Mucosa of rectum (tissue), 2 donors: ENCODE measurements around the gene RBL2.

Experiments used
- H3K27ac ChIP-seq, 2 donors: one replicate each; pipeline ENCODE4 v1.7.0; 2013; ENCODE audit warnings: inconsistent platforms in 2 of 2, low read depth in 2 of 2, low read length in 2 of 2
- H3K27me3 ChIP-seq, 2 donors: one replicate each; pipeline ENCODE4 v1.7.0; 2013; ENCODE audit warnings: low read length in 2 of 2; ENCODE audit not compliant: control insufficient read depth in 2 of 2, insufficient read depth in 2 of 2
- H3K36me3 ChIP-seq, 2 donors: one replicate each; pipeline ENCODE4 v1.7.0; 2013; ENCODE audit warnings: low read length in 2 of 2; ENCODE audit not compliant: control insufficient read depth in 2 of 2, insufficient read depth in 2 of 2
- H3K4me1 ChIP-seq, 2 donors: one replicate each; pipeline ENCODE4 v1.7.0; 2013; ENCODE audit warnings: low read length in 2 of 2, mild to moderate bottlenecking in 1 of 2; ENCODE audit not compliant: control insufficient read depth in 2 of 2, insufficient read depth in 2 of 2
- H3K4me3 ChIP-seq, 2 donors: one replicate each; pipeline ENCODE4 v1.7.0; 2013; ENCODE audit warnings: low read length in 2 of 2
- H3K9ac ChIP-seq, 2 donors: one replicate each; pipeline ENCODE4 v1.7.0; 2013; ENCODE audit warnings: low read length in 2 of 2, low read depth in 1 of 2, mild to moderate bottlenecking in 1 of 2
- H3K9me3 ChIP-seq, 2 donors: one replicate each; pipeline ENCODE4 v1.7.0; 2013; ENCODE audit warnings: low read length in 2 of 2; ENCODE audit not compliant: control insufficient read depth in 2 of 2
- donor health status: healthy.
- donor health status: Normal muscosa, but diverticular disease.

The RBL2 gene

DNA sequence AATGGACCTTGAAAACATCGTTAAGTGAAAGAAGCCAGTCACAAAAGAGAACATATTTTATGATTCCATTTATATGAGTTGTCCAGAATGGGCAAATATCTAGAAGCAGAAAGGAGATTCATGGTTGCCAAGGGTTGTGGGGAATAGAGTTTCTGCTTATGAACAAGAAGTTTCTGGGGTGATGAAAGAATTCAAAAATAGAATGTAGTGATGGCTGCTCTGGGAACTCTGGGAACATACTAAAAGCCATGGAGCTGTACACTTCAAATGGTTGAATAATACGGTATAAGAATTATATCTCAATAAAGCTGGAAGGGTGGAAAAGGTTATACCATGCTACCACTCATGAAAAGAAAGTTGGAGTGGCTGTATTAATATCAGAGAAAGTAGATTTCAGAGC, 50.3 kb downstream of the RBL2 start:
- H3K9ac ChIP-seq: no peak overlapping the region
- H3K36me3 ChIP-seq: peaks cover 60 to 76% of the 10 kb centered on the region in 2 donors
- H3K4me3 ChIP-seq: no peak overlapping the region
- no peaks in the 10 kb centered on the region for H3K27me3 ChIP-seq
- no peaks in the 10 kb centered on the region for H3K9me3 ChIP-seq
- H3K27ac ChIP-seq: no peak overlapping the region
- no peaks in the 10 kb centered on the region for H3K4me1 ChIP-seq

- Histone ChIP-seq H3K4me3 (no peak overlapping the region), H3K27me3 (no peaks in the 10 kb centered on the region), H3K36me3 (peaks cover 53 to 73% of the 10 kb centered on the region in 2 donors), H3K4me1 (no peaks in the 10 kb centered on the region), H3K9me3 (no peaks in the 10 kb centered on the region), H3K9ac (no peak overlapping the region), H3K27ac (no peak overlapping the region)
Observed at GRCh38 chr16:53486230-53486629, 52.0 kb downstream of the RBL2 start.

DNA sequence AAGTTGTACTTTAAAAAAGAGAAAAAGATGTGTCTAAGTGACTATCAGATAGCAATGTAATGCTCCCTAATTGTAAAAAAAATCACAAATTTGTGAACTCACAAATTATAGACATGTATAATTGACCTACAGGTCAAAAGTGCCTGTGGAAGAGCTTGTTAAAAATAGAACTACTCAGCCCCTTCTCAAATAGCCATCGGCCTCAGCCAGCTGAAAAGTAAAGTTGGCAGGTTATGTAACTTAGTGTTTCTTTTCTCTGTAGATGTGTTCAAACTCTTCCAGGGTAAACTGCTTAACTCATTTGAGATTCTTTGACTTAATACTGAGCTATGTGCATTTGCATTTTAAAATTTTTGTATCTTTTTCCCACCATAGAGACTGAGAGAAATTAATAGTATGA, 55.5 kb downstream of the RBL2 start:
- Histone ChIP-seq H3K27ac (no peak overlapping the region), H3K4me1 (no peaks in the 10 kb centered on the region), H3K9ac (no peak overlapping the region), H3K9me3 (no peaks in the 10 kb centered on the region), H3K4me3 (no peak overlapping the region), H3K27me3 (no peaks in the 10 kb centered on the region), H3K36me3 (peaks cover 57 to 73% of the 10 kb centered on the region in 2 donors)

GRCh38 chr16:53492503-53492902, 58.2 kb downstream of the RBL2 start:
- H3K36me3 ChIP-seq: peaks cover 62 to 79% of the 10 kb centered on the region in 2 donors
- no peaks in the 10 kb centered on the region for H3K27me3 ChIP-seq
- no peak overlapping the region for H3K4me3 ChIP-seq
- no peaks in the 10 kb centered on the region for H3K4me1 ChIP-seq
- H3K27ac ChIP-seq: no peak overlapping the region
- no peak overlapping the region for H3K9ac ChIP-seq
- H3K9me3 ChIP-seq: no peaks in the 10 kb centered on the region

DNA sequence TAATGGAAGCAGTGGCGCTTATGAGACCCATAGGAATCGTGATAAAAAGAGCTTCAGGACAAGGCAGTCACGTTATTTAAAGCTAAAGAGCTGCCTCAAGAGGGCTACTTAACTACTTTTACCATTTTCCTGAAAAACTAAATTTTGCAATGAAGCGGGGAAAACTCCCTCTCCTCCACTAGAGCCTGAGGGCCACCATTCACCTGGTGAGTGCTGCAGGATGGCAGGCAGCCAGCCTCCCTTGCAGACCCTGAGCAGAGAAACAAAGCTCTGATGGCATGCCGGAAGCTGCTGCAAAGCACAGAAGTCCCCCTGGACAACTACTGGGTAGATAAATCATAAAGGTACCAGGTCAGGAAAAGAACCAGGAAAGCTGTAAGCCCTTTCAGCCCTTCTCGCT, 60.4 kb downstream of the RBL2 start:
- Histone ChIP-seq H3K9me3 (no peaks in the 10 kb centered on the region), H3K9ac (no peak overlapping the region), H3K36me3 (peaks cover 53 to 71% of the 10 kb centered on the region in 2 donors), H3K27me3 (no peaks in the 10 kb centered on the region), H3K27ac (no peak overlapping the region), H3K4me3 (no peak overlapping the region), H3K4me1 (peaks cover 0 to 10% of the 10 kb centered on the region in 2 donors)

DNA sequence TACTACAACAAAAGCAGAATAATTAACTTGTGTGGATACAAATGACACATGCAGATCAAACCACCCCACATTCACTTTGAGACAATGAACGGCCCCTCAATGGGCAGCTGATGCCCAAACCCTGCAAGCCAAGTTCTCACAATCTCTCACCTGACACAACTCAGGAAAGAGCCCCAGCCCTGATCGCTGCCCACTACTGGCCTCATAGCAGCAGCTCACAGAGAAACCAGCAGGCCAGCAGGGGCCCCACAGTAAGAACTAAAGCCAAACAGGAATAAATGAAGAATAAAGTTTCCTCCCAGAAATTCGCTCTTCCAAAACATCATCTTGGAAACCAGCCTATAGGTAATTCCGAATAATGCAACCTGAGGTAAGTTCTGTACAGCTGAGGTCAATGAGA, 61.1 kb downstream of the RBL2 start:
- H3K9ac ChIP-seq: no peak overlapping the region
- H3K4me1 ChIP-seq: peaks cover 0 to 10% of the 10 kb centered on the region in 2 donors
- peaks cover 49 to 65% of the 10 kb centered on the region in 2 donors for H3K36me3 ChIP-seq
- no peak overlapping the region for H3K4me3 ChIP-seq
- no peaks in the 10 kb centered on the region for H3K9me3 ChIP-seq
- H3K27ac ChIP-seq: no peak overlapping the region
- H3K27me3 ChIP-seq: no peaks in the 10 kb centered on the region

DNA sequence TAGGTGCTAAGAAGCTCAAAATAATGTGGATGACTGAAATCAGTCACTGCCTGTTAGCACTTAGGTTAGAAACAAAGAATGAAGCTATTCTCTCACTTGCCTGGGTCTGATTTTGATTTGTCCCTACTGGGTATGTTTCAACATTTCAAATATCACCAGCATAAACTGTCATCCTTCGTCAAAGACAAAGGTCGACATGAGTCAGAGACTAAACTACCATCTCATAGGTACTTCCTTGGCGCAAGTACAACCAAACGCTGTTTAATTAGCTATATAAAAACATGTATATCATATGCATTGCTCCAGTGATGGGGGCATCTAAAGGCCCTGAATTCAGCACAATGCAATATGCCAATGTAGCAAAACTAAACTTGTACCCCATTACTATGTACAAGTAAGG, 64.7 kb downstream of the RBL2 start:
- H3K4me1 ChIP-seq: peaks cover 19 to 23% of the 10 kb centered on the region in 2 donors
- peaks cover 26 to 40% of the 10 kb centered on the region in 2 donors for H3K36me3 ChIP-seq
- no peaks in the 10 kb centered on the region for H3K9me3 ChIP-seq
- peak overlapping the region in 1 of 2 donors; percentile 9 for H3K9ac ChIP-seq
- peak overlapping the region; percentile 17 to 66 for H3K27ac ChIP-seq
- H3K4me3 ChIP-seq: no peak overlapping the region
- no peaks in the 10 kb centered on the region for H3K27me3 ChIP-seq

DNA sequence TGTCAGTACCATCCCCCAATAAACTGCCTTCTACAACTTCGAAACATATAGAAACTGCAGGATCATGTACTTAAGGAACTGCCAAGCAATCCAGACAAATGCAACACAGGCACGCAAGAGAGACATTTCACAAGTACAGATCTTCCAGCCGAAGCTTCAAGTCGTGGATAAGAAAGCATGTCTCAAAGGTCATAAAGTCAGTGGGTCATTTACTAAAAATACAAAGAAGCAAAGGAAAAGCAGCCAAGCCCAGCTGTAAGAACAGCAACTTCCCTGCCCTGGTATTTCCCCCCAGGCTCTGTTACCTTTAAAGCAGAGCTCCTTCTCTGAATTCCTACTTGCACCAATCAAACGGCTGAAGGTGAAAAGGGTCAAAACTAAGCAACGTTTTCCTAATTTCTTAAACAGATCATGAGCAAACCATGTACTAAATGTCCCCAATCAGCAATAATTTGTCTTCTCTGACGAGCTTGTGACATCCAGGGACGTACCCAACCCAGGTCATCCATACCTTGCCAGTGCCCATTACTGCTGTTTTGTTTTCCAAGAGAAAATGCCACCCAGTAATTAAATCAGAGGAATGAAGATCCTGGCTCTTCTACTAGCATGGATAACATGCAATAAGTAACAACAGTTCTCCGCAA, 67.1 kb downstream of the RBL2 start:
- Histone ChIP-seq H3K27me3 (no peaks in the 10 kb centered on the region), H3K9me3 (no peaks in the 10 kb centered on the region), H3K4me1 (peaks cover 25 to 30% of the 10 kb centered on the region in 2 donors), H3K27ac (peak overlapping the region; percentile 18 to 29), H3K36me3 (peaks cover 3 to 17% of the 10 kb centered on the region in 2 donors), H3K4me3 (peak overlapping the region; percentile 42 to 84), H3K9ac (peak overlapping the region; percentile 78 to 79)

DNA sequence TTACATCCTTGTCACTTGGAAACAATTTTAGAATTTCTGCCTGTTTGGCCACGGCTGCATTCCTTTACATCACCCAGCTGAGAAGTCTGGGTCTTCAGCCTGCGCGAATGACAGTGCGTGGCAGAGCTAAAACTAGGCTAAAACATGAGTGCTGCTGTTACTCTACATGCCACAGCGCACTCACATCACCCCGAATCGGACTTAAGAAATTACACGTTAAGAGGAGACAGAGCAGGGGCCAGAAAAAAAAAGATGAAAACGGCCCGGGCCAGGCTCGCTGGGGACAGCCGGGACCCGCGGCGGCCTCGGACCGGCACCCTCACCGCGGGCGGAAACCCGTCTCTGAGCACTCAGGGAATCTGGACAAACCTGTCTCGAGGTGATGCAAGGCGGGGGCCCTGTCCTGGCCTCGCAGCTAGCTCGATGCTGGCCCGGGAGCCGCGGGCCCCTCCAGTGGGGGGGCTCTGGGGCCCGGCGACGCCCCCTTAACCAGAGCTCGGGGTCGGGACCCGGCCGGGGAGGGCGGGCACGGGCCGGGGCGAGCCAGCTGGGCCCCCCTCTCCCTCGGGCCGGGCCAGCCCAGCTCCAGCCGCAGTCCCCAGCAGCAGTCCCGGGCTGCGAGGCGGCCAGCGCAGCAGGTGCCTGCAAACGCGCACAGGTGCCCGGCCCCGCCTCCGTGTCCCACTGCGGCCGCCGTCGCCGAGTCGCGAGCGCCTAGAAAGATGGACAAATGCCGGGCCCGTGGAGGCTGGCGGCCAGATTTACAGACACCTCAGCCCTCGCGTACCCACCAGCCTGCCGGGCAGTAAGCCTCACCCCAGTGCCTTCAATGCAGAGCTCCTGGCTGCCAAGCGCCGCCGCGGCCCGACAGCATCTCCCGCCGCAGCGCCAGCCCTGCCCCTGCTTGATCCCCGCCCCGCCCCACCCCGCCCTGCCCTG, 68.3 kb downstream of the RBL2 start, which contains the start of gene AKTIP:
Gene AKTIP (minus strand): TSS at position 879 of the 939 bp plus-strand sequence. CDS start 2,950 bp downstream, outside the sequence.
- H3K27ac ChIP-seq: peak within 1 kb of the TSS; percentile 98 to 99
- peak within 1 kb of the TSS; percentile 79 to 90 for H3K9ac ChIP-seq
- no peaks in the 10 kb centered on the region for H3K27me3 ChIP-seq
- peaks cover 25 to 30% of the 10 kb centered on the region in 2 donors for H3K4me1 ChIP-seq
- H3K4me3 ChIP-seq: peak within 1 kb of the TSS; percentile 84 to 86
- H3K36me3 ChIP-seq: peaks cover 0 to 6% of the 10 kb centered on the region in 2 donors
- H3K9me3 ChIP-seq: no peaks in the 10 kb centered on the region
